Measurements from ENCODE around the gene CCDC88C. TPM values are rescaled to one million over a fixed set of nuclear protein-coding genes. Genes with fewer than 3 reads are reported as not detected.
"Not testable (repeated sequence)": the region's sequence is repeated elsewhere in the genome, so short reads cannot be mapped to it uniquely, and the experiment has no call there.

The CCDC88C gene
- total RNA-seq, 6 donors from 2014 or later: 33.1 to 119 (median 54.5) TPM

- H3K36me3 ChIP-seq: no peaks in the 10 kb centered on the region
- 67 to 74% methylated on average over 9 to 11 of the region's 11 CpGs for WGBS, 2 donors
- ATAC-seq (ENCODE audit: low FRiP score in 2 of 2) (peak in 1 of 2 donors; percentile 75), DNase-seq (peak in 1 of 2 donors; percentile 93)
- peaks cover 37 to 67% (median 43%) of the 10 kb centered on the region in 4 donors for H3K4me1 ChIP-seq
- TF ChIP-seq, protein P1, sequence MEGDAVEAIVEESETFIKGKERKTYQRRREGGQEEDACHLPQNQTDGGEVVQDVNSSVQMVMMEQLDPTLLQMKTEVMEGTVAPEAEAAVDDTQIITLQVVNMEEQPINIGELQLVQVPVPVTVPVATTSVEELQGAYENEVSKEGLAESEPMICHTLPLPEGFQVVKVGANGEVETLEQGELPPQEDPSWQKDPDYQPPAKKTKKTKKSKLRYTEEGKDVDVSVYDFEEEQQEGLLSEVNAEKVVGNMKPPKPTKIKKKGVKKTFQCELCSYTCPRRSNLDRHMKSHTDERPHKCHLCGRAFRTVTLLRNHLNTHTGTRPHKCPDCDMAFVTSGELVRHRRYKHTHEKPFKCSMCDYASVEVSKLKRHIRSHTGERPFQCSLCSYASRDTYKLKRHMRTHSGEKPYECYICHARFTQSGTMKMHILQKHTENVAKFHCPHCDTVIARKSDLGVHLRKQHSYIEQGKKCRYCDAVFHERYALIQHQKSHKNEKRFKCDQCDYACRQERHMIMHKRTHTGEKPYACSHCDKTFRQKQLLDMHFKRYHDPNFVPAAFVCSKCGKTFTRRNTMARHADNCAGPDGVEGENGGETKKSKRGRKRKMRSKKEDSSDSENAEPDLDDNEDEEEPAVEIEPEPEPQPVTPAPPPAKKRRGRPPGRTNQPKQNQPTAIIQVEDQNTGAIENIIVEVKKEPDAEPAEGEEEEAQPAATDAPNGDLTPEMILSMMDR (IDR thresholded peaks at IDR 0.05): no peak
- TF ChIP-seq POLR2AphosphoS5 (IDR thresholded peaks at IDR 0.05) (peak in 1 of 2 donors; percentile 20), POLR2A (IDR thresholded peaks at IDR 0.05) (peak in 1 of 4 donors; percentile 31), EP300 (IDR thresholded peaks at IDR 0.05) (no peak)
- no peaks in the 10 kb centered on the region for H3K27me3 ChIP-seq
- peak overlapping the region; percentile 14 to 91 (median 63) for H3K27ac ChIP-seq
- H3K4me3 ChIP-seq: no peak overlapping the region
- no peaks in the 10 kb centered on the region for H3K9me3 ChIP-seq
Observed at GRCh38 chr14:91413547-91414474, 3.8 kb downstream of the CCDC88C start.

DNA sequence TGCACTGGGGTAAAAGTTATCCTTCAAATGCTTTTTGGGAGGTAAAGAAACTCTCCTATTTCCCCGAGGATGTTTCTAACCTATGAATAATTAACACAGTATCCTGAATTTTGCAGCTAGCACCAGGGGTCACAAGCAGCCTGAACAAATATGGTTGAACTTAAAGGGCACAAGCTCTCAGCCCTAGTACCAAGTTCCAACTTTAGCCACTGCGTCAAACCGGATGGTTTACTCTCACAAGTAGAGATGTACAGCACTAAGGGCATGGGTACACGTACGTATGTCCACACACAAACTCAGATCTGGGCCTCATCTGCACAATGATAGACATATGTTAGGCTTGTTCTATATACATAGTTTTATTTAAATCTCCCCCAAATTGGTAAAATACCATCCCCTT, 4.7 kb downstream of the CCDC88C start:
- no peak overlapping the region for H3K4me3 ChIP-seq
- H3K4me1 ChIP-seq: peaks cover 29 to 59% (median 35%) of the 10 kb centered on the region in 4 donors
- H3K36me3 ChIP-seq: no peaks in the 10 kb centered on the region
- H3K27ac ChIP-seq: peak overlapping the region; percentile 14 to 91 (median 63)
- no peaks in the 10 kb centered on the region for H3K27me3 ChIP-seq
- TF ChIP-seq POLR2A (IDR thresholded peaks at IDR 0.05) (no peak), EP300 (IDR thresholded peaks at IDR 0.05) (no peak), POLR2AphosphoS5 (IDR thresholded peaks at IDR 0.05) (no peak)
- TF ChIP-seq, protein P1 (IDR thresholded peaks at IDR 0.05): no peak
- ATAC-seq (ENCODE audit: low FRiP score in 2 of 2) (no peak), DNase-seq (no peak)
- 73 to 79% methylated on average over 5 of the region's 5 CpGs for WGBS, 2 donors
- no peaks in the 10 kb centered on the region for H3K9me3 ChIP-seq

- Histone ChIP-seq H3K4me1 (peaks cover 30 to 47% (median 40%) of the 10 kb centered on the region in 4 donors), H3K27me3 (no peaks in the 10 kb centered on the region), H3K27ac (peak overlapping the region in 2 of 4 donors; percentile 24 to 34), H3K9me3 (no peaks in the 10 kb centered on the region), H3K36me3 (peaks cover 0 to 3% (median 0%) of the 10 kb centered on the region in 4 donors), H3K4me3 (no peak overlapping the region)
- TF ChIP-seq POLR2AphosphoS5 (IDR thresholded peaks at IDR 0.05) (no peak), POLR2A (IDR thresholded peaks at IDR 0.05) (no peak), EP300 (IDR thresholded peaks at IDR 0.05) (no peak)
- TF ChIP-seq, protein P1 (IDR thresholded peaks at IDR 0.05): no peak
- ATAC-seq (ENCODE audit: low FRiP score in 2 of 2): no peak
- no peak for DNase-seq
- WGBS, 2 donors: 65 to 72% methylated on average over 12 of the region's 12 CpGs
Observed at GRCh38 chr14:91410771-91411536, 6.7 kb downstream of the CCDC88C start.

GRCh38 chr14:91409928-91410718, 7.5 kb downstream of the CCDC88C start:
- H3K27ac ChIP-seq: peak overlapping the region in 3 of 4 donors; percentile 6 to 34 (median 24)

DNA sequence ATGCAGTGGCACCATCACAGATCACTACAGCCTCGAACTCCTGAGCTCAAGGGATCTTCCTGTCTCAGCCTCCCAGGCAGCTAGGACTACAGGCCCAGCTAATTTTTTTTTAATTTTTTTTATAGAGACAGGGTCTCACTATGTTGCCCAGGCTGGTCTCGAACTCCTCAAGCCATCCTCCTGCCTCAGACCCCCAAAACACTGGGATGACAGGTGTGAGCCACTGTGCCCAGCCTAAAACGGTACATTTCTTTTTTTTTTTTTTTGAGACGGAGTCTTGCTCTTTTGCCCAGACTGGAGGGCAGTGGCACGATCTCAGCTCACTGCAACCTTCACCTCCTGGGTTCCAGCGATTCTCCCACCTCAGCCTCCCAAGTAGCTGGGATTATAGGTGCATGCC, 8.4 kb downstream of the CCDC88C start:
- peaks cover 23 to 45% (median 33%) of the 10 kb centered on the region in 4 donors for H3K4me1 ChIP-seq
- DNase-seq; ATAC-seq (ENCODE audit: low FRiP score in 2 of 2): not testable (repeated sequence)

More at GRCh38 chr14:91409928-91410718, 7.5 kb downstream of the CCDC88C start:
- H3K36me3 ChIP-seq: peaks cover 0 to 3% (median 0%) of the 10 kb centered on the region in 4 donors
- 66 to 69% methylated on average over 8 of the region's 8 CpGs for WGBS, 2 donors
- TF ChIP-seq POLR2AphosphoS5 (IDR thresholded peaks at IDR 0.05) (no peak), POLR2A (IDR thresholded peaks at IDR 0.05) (no peak), EP300 (IDR thresholded peaks at IDR 0.05) (no peak)
- TF ChIP-seq, protein P1 (IDR thresholded peaks at IDR 0.05): no peak
- ATAC-seq (ENCODE audit: low FRiP score in 2 of 2) (no peak), DNase-seq (no peak)
- peaks cover 30 to 45% (median 38%) of the 10 kb centered on the region in 4 donors for H3K4me1 ChIP-seq
- no peak overlapping the region for H3K4me3 ChIP-seq
- no peaks in the 10 kb centered on the region for H3K9me3 ChIP-seq
- no peaks in the 10 kb centered on the region for H3K27me3 ChIP-seq

More for the DNA sequence above, 8.4 kb downstream of the CCDC88C start:
- peak overlapping the region in 1 of 4 donors; percentile 38 for H3K27ac ChIP-seq
- not testable (repeated sequence) for H3K9me3 ChIP-seq, H3K36me3 ChIP-seq, H3K27me3 ChIP-seq, H3K4me3 ChIP-seq
- WGBS, 2 donors: 97% methylated on average over 6 of the region's 6 CpGs

All from upper lobe of left lung (tissue), 6 donors.